DND-41 (cell line): ENCODE results near the gene OXNAD1.
A peak's percentile ranks its signal among the peaks of the same experiment; 100 is the strongest.
"Not testable (repeated sequence)": the region's sequence is repeated elsewhere in the genome, so short reads cannot be mapped to it uniquely, and the experiment has no call there.

Experiments
- ATAC-seq: fragments of 200-7000 bp; cut with Tn5 transposase; 3 replicates; pipeline ENCODE4 v1.9.1; 2021; ENCODE audit warnings: low read depth; ENCODE audit not compliant: insufficient read depth
- DNase-seq: peaks from one replicate; pipeline ENCODE4 v3.0.0-alpha.2; 2020
- H2AFZ ChIP-seq: 2 replicates; pipeline ENCODE4 v1.6.0; 2012; ENCODE audit warnings: low read depth, low read length
- H3K27ac ChIP-seq: 2 replicates; pipeline ENCODE4 v1.5.1; 2012; ENCODE audit warnings: low read length, inconsistent platforms
- H3K27me3 ChIP-seq: fragments of 200-600 bp; sonication (generic); 2 replicates; pipeline ENCODE4 v1.6.0; 2012; ENCODE audit warnings: low read length, mild to moderate bottlenecking, inconsistent platforms; ENCODE audit not compliant: insufficient read depth, poor library complexity
- H3K36me3 ChIP-seq: 2 replicates; pipeline ENCODE4 v1.5.1; 2012; ENCODE audit warnings: low read length, inconsistent platforms; ENCODE audit not compliant: insufficient read depth
- H3K4me1 ChIP-seq: 2 replicates; pipeline ENCODE4 v1.5.1; 2012; ENCODE audit warnings: mild to moderate bottlenecking, low read length; ENCODE audit not compliant: insufficient read depth
- H3K4me2 ChIP-seq: 2 replicates; pipeline ENCODE4 v1.6.0; 2012; ENCODE audit warnings: mild to moderate bottlenecking, moderate library complexity, low read length, inconsistent platforms; ENCODE audit not compliant: insufficient read depth
- H3K4me3 ChIP-seq, 2 experiments: fragments of 200-600 bp in 1 of 2; shearing (Covaris generic) in 1 of 2; 2 replicates each; pipeline ENCODE4 v1.5.1; 2012 to 2016; ENCODE audit warnings: inconsistent platforms in 2 of 2, low read length in 2 of 2, mild to moderate bottlenecking in 2 of 2, low read depth in 1 of 2, moderate library complexity in 1 of 2
- H3K79me2 ChIP-seq: 2 replicates; pipeline ENCODE4 v1.6.0; 2012; ENCODE audit warnings: low read length, inconsistent platforms; ENCODE audit not compliant: insufficient read depth
- H3K9ac ChIP-seq: 2 replicates; pipeline ENCODE4 v1.6.0; 2012; ENCODE audit warnings: low read depth, mild to moderate bottlenecking, inconsistent platforms, low read length, moderate library complexity
- H3K9me3 ChIP-seq: 2 replicates; pipeline ENCODE4 v1.5.1; 2012; ENCODE audit warnings: low read length, moderate library complexity, mild to moderate bottlenecking, inconsistent platforms; ENCODE audit not compliant: insufficient read depth, severe bottlenecking
- H4K20me1 ChIP-seq: 2 replicates; pipeline ENCODE4 v1.6.0; 2012; ENCODE audit warnings: low read length; ENCODE audit not compliant: insufficient read depth
- CTCF ChIP-seq: IDR thresholded peaks from 2 replicates; pipeline ENCODE4 v1.5.1; 2012; ENCODE audit warnings: borderline replicate concordance, low read length, moderate library complexity, mild to moderate bottlenecking; ENCODE audit not compliant: poor library complexity, severe bottlenecking; ENCODE audit errors: extremely low read depth
- EZH2 ChIP-seq: IDR thresholded peaks from 3 replicates; pipeline ENCODE4 v1.6.1; 2012; ENCODE audit warnings: borderline replicate concordance, low read depth, mild to moderate bottlenecking, moderate library complexity, low read length, inconsistent platforms; ENCODE audit not compliant: severe bottlenecking

The OXNAD1 gene

GRCh38 chr3:16307832-16308531 is 43.0 kb downstream of the OXNAD1 start:
- no peaks in the 10 kb centered on the region for H4K20me1 ChIP-seq
- no peak overlapping the region for H3K4me3 ChIP-seq
- H3K4me2 ChIP-seq = 0 out of 2 replicates have a peak overlapping the region, but pooled peaks have one; percentile 5
- DNase-seq (no peak), ATAC-seq (no peak)
- TF ChIP-seq EZH2 = no peak
- TF ChIP-seq CTCF = no peak
- peaks cover 98% of the 10 kb centered on the region for H3K4me1 ChIP-seq
- H3K9ac ChIP-seq = no peak overlapping the region
- H2AFZ ChIP-seq = no peak overlapping the region
- peak overlapping the region; percentile 66 for H3K27ac ChIP-seq
- peaks cover 48% of the 10 kb centered on the region for H3K36me3 ChIP-seq
- H3K27me3 ChIP-seq = no peaks in the 10 kb centered on the region
- peaks cover 70% of the 10 kb centered on the region for H3K79me2 ChIP-seq
- H3K9me3 ChIP-seq = no peaks in the 10 kb centered on the region

DNA sequence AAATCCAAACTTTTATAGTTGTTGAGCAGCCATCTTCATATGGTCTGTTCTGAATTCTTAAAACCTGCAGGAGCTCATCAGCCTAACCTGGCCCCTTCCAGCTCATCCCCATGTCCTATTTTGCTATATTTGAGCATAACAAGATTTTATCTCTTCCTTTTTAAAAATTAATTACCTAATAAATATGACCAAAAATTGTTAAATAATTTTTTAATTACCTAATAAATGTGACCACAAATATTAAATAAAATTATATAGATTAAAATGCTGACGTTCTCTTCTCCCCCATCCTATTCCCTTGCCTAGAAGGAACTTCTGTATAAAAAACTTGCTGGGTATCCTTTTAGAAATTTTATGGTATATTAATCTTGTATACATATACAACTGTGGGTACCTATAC is 43.7 kb downstream of the OXNAD1 start:
- Histone ChIP-seq H3K79me2 (peaks cover 66% of the 10 kb centered on the region), H4K20me1 (no peaks in the 10 kb centered on the region), H3K4me1 (peaks cover 98% of the 10 kb centered on the region), H3K4me2 (no peak overlapping the region), H3K4me3 (no peak overlapping the region), H3K27me3 (no peaks in the 10 kb centered on the region), H3K27ac (peak overlapping the region; percentile 66), H2AFZ (no peak overlapping the region), H3K9ac (no peak overlapping the region), H3K36me3 (peaks cover 52% of the 10 kb centered on the region), H3K9me3 (no peaks in the 10 kb centered on the region)
- ATAC-seq (no peak), DNase-seq (no peak)
- TF ChIP-seq CTCF = no peak
- no peak for TF ChIP-seq EZH2

DNA sequence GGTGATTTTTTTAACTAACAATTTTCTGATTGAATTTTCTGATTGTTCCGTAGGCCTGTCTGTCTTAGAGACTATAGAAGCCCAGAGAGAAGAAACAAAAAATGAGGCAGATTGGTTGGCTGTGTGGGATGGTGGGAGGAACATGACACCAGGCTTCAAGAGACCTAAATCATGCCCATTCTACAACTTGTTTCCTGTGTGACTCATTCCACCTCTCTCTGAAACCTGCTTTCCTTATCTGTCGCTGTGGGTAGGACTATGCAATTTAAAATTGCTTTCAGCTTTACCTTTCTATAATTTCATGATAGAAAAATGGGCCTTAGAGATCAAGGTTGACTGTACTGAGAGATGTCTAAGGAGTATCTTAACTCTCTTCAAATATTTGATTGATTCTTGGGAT is 44.5 kb downstream of the OXNAD1 start:
- H3K27me3 ChIP-seq = no peaks in the 10 kb centered on the region
- H3K9me3 ChIP-seq = no peaks in the 10 kb centered on the region
- no peak overlapping the region for H2AFZ ChIP-seq
- peak; percentile 67 for ATAC-seq
- H3K27ac ChIP-seq = peak overlapping the region; percentile 87
- no peaks in the 10 kb centered on the region for H4K20me1 ChIP-seq
- H3K9ac ChIP-seq = peak overlapping the region; percentile 35
- peaks cover 47% of the 10 kb centered on the region for H3K36me3 ChIP-seq
- H3K4me3 ChIP-seq = peak overlapping the region in 1 of 2 experiments; percentile 18; a peak in 1 of 4 replicates
- peak; percentile 72 for DNase-seq
- TF ChIP-seq CTCF (no peak), EZH2 (no peak)
- H3K79me2 ChIP-seq = peaks cover 58% of the 10 kb centered on the region
- peaks cover 98% of the 10 kb centered on the region for H3K4me1 ChIP-seq
- H3K4me2 ChIP-seq = peak overlapping the region; percentile 41

DNA sequence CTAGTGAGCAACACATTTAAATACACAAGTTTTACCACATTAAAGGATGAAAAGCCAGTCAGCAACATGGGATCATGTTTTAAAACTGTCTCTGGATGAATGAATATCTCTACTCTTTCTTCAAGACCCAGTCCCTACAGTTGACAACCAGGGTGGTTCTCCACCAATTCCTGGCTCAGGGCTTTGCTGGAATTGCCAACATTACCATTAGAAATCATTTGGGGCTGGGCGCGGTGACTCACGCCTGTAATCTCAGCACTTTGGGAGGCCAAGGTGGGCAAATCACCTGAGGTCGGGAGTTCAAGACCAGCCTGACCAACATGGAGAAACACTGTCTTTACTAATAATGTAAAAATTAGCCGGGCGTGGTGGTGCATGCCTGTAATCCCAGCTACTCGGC is 45.5 kb downstream of the OXNAD1 start:
- Histone ChIP-seq H3K36me3 (peaks cover 43% of the 10 kb centered on the region), H3K4me2 (peak overlapping the region; percentile 41), H3K4me1 (peaks cover 98% of the 10 kb centered on the region), H3K9ac (peak overlapping the region; percentile 35), H3K79me2 (peaks cover 51% of the 10 kb centered on the region), H3K27ac (peak overlapping the region; percentile 87)
- ATAC-seq, H3K9me3 ChIP-seq, H4K20me1 ChIP-seq, H2AFZ ChIP-seq, DNase-seq, H3K4me3 ChIP-seq, H3K27me3 ChIP-seq: not testable (repeated sequence)
